HCT116 (cell line): Measurements from ENCODE around the gene TTLL4. TPM values are rescaled to one million over a fixed set of nuclear protein-coding genes. Genes with fewer than 3 reads are reported as not detected.

Experiments used
- total RNA-seq: library from RNA; stranded (reverse); gene quantifications from one replicate; pipeline ENCODE4 v1.2.1, GENCODE V29; 2021; ENCODE audit not compliant: unreplicated experiment

TTLL4 gene
- total RNA-seq, 1 experiment from 2014 or later = 53.0 TPM

Other genes with a start within 250 kb of the TTLL4 start
- gene USP37, start 142.5 kb upstream of the TTLL4 start, total RNA-seq = 23.5 TPM
- gene CNOT9, start 142.0 kb upstream of the TTLL4 start, total RNA-seq = 65.7 TPM
- 0.64 TPM for gene PLCD4, start 102.9 kb upstream of the TTLL4 start, total RNA-seq
- gene ZNF142, start 51.2 kb upstream of the TTLL4 start, total RNA-seq = 29.2 TPM
- 57.4 TPM for gene BCS1L, start 51.2 kb upstream of the TTLL4 start, total RNA-seq
- 23.4 TPM for gene RNF25, start 38.8 kb upstream of the TTLL4 start, total RNA-seq
- gene STK36, start 38.7 kb upstream of the TTLL4 start, total RNA-seq = 45.5 TPM
- gene CYP27A1, start 71.3 kb downstream of the TTLL4 start, total RNA-seq = 1.6 TPM
- gene PRKAG3, start 121.0 kb downstream of the TTLL4 start, total RNA-seq = not detected
- gene WNT6, start 149.0 kb downstream of the TTLL4 start, total RNA-seq = 1.4 TPM
- 1.5 TPM for gene WNT10A, start 170.0 kb downstream of the TTLL4 start, total RNA-seq
- gene CDK5R2, start 248.8 kb downstream of the TTLL4 start, total RNA-seq = 0.44 TPM